SK-N-SH (cell line): ENCODE data around the gene ABCA1.

Experiments
- CHD2 ChIP-seq: fragments of 150-350 bp; IDR thresholded peaks from 2 replicates; pipeline ENCODE4 v1.6.1; 2018; ENCODE audit warnings: low read length; ENCODE audit not compliant: partially characterized antibody
- EZH2phosphoT487 ChIP-seq: fragments of 200-600 bp; sonication (generic); IDR thresholded peaks from 2 replicates; pipeline ENCODE4 v1.6.1; 2017; ENCODE audit warnings: low read depth, mixed run types, mild to moderate bottlenecking, antibody characterized with exemption, moderate library complexity, borderline replicate concordance
- FOXM1 ChIP-seq: IDR thresholded peaks from 2 replicates; pipeline ENCODE4 v1.4.0; 2012; ENCODE audit warnings: low read depth, mild to moderate bottlenecking
- JUND ChIP-seq: IDR thresholded peaks from 2 replicates; pipeline ENCODE4 v1.4.0; 2012
- NRF1 ChIP-seq: IDR thresholded peaks from 2 replicates; pipeline ENCODE4 v1.6.1; 2012; ENCODE audit warnings: low read depth, mild to moderate bottlenecking, low read length
- POLR2AphosphoS5 ChIP-seq: IDR thresholded peaks from 2 replicates; pipeline ENCODE4 v1.6.1; 2012; ENCODE audit warnings: low read depth, low read length
- RAD21 ChIP-seq: IDR thresholded peaks from 2 replicates; pipeline ENCODE4 v1.6.1; 2012; ENCODE audit warnings: mild to moderate bottlenecking, low read length
- RFX5 ChIP-seq: IDR thresholded peaks from 2 replicates; pipeline ENCODE4 v1.6.1; 2012; ENCODE audit warnings: mild to moderate bottlenecking, improper control_type of control experiment, low read length
- SMC3 ChIP-seq: IDR thresholded peaks from 2 replicates; pipeline ENCODE4 v1.6.1; 2012; ENCODE audit warnings: low read depth, low read length, improper control_type of control experiment
- TCF12 ChIP-seq: IDR thresholded peaks from 2 replicates; pipeline ENCODE4 v1.4.0; 2012
- TF ChIP-seq, protein P1 (sequence below): fragments of 200-600 bp; sonication (generic); IDR thresholded peaks from 2 replicates; pipeline ENCODE4 v1.6.1; 2017; ENCODE audit warnings: antibody characterized with exemption, mild to moderate bottlenecking, moderate library complexity
- TF ChIP-seq, protein P2 (sequence below): fragments of 150-350 bp; IDR thresholded peaks from 2 replicates; pipeline ENCODE4 v1.6.1; 2016; ENCODE audit warnings: mild to moderate bottlenecking, low read depth, low read length
- TF ChIP-seq, protein P3 (sequence below): IDR thresholded peaks from 2 replicates; pipeline ENCODE4 v1.6.1; 2012; ENCODE audit warnings: mild to moderate bottlenecking, low read depth, low read length, moderate library complexity

DNA sequence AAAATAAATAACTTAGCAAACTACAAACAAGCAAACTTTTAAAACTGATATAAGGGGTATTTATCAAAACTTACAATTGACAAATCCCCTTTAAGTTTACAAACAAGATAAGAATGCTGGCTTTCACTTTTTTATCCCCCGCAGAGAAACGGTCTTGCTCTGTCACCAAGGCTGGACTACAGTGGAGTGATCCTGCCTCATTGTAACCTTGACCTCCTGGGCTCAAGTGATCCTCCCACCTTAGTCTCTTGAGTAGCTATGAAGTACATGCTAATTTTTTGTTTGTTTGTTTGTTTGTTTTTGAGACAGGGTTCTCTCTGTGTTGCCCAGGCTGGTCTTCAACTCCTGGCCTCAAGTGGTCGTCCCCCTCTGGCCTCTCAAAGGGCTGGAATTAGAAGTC, 189.5 kb downstream of the ABCA1 start:
- no peak for TF ChIP-seq POLR2AphosphoS5
- TF ChIP-seq, protein P1, sequence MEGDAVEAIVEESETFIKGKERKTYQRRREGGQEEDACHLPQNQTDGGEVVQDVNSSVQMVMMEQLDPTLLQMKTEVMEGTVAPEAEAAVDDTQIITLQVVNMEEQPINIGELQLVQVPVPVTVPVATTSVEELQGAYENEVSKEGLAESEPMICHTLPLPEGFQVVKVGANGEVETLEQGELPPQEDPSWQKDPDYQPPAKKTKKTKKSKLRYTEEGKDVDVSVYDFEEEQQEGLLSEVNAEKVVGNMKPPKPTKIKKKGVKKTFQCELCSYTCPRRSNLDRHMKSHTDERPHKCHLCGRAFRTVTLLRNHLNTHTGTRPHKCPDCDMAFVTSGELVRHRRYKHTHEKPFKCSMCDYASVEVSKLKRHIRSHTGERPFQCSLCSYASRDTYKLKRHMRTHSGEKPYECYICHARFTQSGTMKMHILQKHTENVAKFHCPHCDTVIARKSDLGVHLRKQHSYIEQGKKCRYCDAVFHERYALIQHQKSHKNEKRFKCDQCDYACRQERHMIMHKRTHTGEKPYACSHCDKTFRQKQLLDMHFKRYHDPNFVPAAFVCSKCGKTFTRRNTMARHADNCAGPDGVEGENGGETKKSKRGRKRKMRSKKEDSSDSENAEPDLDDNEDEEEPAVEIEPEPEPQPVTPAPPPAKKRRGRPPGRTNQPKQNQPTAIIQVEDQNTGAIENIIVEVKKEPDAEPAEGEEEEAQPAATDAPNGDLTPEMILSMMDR: no peak
- no peak for TF ChIP-seq EZH2phosphoT487
- no peak for TF ChIP-seq SMC3
- TF ChIP-seq RAD21: no peak
- TF ChIP-seq CHD2: no peak
- TF ChIP-seq, protein P2, sequence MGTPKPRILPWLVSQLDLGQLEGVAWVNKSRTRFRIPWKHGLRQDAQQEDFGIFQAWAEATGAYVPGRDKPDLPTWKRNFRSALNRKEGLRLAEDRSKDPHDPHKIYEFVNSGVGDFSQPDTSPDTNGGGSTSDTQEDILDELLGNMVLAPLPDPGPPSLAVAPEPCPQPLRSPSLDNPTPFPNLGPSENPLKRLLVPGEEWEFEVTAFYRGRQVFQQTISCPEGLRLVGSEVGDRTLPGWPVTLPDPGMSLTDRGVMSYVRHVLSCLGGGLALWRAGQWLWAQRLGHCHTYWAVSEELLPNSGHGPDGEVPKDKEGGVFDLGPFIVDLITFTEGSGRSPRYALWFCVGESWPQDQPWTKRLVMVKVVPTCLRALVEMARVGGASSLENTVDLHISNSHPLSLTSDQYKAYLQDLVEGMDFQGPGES: no peak
- no peak for TF ChIP-seq FOXM1
- TF ChIP-seq TCF12: no peak
- TF ChIP-seq, protein P3, sequence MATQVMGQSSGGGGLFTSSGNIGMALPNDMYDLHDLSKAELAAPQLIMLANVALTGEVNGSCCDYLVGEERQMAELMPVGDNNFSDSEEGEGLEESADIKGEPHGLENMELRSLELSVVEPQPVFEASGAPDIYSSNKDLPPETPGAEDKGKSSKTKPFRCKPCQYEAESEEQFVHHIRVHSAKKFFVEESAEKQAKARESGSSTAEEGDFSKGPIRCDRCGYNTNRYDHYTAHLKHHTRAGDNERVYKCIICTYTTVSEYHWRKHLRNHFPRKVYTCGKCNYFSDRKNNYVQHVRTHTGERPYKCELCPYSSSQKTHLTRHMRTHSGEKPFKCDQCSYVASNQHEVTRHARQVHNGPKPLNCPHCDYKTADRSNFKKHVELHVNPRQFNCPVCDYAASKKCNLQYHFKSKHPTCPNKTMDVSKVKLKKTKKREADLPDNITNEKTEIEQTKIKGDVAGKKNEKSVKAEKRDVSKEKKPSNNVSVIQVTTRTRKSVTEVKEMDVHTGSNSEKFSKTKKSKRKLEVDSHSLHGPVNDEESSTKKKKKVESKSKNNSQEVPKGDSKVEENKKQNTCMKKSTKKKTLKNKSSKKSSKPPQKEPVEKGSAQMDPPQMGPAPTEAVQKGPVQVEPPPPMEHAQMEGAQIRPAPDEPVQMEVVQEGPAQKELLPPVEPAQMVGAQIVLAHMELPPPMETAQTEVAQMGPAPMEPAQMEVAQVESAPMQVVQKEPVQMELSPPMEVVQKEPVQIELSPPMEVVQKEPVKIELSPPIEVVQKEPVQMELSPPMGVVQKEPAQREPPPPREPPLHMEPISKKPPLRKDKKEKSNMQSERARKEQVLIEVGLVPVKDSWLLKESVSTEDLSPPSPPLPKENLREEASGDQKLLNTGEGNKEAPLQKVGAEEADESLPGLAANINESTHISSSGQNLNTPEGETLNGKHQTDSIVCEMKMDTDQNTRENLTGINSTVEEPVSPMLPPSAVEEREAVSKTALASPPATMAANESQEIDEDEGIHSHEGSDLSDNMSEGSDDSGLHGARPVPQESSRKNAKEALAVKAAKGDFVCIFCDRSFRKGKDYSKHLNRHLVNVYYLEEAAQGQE: no peak
- TF ChIP-seq RFX5: no peak
- no peak for TF ChIP-seq JUND
- TF ChIP-seq NRF1: no peak
